GM20000 (cell line): Measurements from ENCODE around the gene CENPB.
A peak's percentile ranks its signal among the peaks of the same experiment; 100 is the strongest.
"Not testable (repeated sequence)": the region's sequence is repeated elsewhere in the genome, so short reads cannot be mapped to it uniquely, and the experiment has no call there.

Experiments used
- DNase-seq: peaks from one replicate; pipeline ENCODE4 v3.0.0; 2012; ENCODE audit warnings: low spot score
- TF ChIP-seq, protein P1 (sequence below): IDR thresholded peaks from 2 replicates; pipeline ENCODE4 v1.5.1; 2012; ENCODE audit warnings: mild to moderate bottlenecking, control low read depth; ENCODE audit errors: extremely low read depth, missing control alignments

The CENPB gene, protein sequence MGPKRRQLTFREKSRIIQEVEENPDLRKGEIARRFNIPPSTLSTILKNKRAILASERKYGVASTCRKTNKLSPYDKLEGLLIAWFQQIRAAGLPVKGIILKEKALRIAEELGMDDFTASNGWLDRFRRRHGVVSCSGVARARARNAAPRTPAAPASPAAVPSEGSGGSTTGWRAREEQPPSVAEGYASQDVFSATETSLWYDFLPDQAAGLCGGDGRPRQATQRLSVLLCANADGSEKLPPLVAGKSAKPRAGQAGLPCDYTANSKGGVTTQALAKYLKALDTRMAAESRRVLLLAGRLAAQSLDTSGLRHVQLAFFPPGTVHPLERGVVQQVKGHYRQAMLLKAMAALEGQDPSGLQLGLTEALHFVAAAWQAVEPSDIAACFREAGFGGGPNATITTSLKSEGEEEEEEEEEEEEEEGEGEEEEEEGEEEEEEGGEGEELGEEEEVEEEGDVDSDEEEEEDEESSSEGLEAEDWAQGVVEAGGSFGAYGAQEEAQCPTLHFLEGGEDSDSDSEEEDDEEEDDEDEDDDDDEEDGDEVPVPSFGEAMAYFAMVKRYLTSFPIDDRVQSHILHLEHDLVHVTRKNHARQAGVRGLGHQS

GRCh38 chr20:3786665-3787323, at the start of gene CENPB:
Gene CENPB (minus strand): TSS chr20:3786740. CDS start chr20:3786483, 257 bp downstream.
- DNase-seq = peak; percentile 99
- TF ChIP-seq, protein P1, sequence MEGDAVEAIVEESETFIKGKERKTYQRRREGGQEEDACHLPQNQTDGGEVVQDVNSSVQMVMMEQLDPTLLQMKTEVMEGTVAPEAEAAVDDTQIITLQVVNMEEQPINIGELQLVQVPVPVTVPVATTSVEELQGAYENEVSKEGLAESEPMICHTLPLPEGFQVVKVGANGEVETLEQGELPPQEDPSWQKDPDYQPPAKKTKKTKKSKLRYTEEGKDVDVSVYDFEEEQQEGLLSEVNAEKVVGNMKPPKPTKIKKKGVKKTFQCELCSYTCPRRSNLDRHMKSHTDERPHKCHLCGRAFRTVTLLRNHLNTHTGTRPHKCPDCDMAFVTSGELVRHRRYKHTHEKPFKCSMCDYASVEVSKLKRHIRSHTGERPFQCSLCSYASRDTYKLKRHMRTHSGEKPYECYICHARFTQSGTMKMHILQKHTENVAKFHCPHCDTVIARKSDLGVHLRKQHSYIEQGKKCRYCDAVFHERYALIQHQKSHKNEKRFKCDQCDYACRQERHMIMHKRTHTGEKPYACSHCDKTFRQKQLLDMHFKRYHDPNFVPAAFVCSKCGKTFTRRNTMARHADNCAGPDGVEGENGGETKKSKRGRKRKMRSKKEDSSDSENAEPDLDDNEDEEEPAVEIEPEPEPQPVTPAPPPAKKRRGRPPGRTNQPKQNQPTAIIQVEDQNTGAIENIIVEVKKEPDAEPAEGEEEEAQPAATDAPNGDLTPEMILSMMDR = peak; percentile 86

GRCh38 chr20:3836132-3836531, 49.6 kb upstream of the CENPB start:
- TF ChIP-seq, protein P1 = no peak
- no peak for DNase-seq

- DNase-seq = not testable (repeated sequence)
These were observed 43.4 kb upstream of the CENPB start for GRCh38 chr20:3829891-3830290.

DNA sequence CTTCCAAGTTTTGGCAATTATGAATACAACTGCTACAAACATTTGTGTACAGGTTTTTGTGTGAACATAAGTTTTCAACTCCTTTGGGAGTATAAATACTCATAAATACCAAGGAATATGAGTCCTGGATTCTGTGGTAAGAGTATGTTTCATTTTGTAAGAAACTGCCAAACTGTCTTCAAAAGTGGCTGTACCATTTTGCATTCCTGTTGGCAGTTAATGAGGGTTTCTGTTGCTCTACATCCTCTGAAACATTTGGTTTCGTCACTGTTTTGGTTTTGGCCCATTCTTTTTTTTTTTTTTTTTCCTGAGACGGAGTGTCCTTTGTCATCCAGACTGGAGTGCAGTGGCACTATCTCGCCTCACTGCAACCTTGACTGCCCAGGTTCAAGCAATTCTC, 42.3 kb upstream of the CENPB start:
- no peak for DNase-seq
- TF ChIP-seq, protein P1 = no peak

DNA sequence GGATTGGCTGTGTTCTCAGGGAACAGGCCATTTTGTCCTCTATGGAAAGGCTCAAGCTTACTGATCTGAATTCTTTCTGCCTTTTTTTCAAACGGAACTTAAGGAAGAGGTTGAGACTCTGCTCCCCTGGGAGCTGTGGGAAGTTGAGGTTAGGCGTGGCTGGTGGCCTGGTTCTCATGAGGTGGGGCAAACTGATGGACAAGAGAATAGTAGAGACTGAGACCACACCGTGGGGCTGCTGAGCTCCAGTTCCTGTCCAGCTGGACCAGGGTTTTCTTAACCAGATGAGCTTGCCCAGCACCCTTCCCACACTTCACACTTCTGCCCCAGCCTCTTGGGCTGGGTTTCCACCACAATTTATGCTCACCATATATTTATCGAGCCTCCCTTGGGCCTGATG, 39.9 kb upstream of the CENPB start:
- DNase-seq = no peak
- TF ChIP-seq, protein P1 = no peak

- TF ChIP-seq, protein P1 = no peak
- no peak for DNase-seq
These were observed 39.0 kb upstream of the CENPB start for GRCh38 chr20:3825526-3825925.

DNA sequence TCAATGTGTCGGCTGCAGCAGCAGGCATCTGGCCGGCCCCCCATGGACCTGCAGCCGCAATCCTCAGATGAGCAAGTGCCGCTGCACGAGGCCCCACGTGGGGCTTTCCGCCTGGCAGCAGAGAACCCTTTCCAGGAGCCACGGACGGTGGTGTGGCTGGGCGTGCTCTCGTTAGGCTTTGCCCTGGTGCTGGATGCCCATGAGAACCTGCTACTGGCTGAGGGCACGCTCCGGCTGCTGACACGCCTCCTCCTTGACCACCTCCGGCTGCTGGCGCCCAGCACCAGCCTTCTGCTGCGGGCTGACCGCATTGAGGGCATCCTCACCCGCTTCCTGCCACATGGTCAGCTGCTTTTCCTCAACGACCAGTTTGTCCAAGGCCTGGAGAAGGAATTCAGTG, 37.3 kb upstream of the CENPB start:
- no peak for DNase-seq
- TF ChIP-seq, protein P1 = no peak
